HEK293T (cell line): ENCODE data around the gene DPH7.
"Not testable (repeated sequence)": the region's sequence is repeated elsewhere in the genome, so short reads cannot be mapped to it uniquely, and the experiment has no call there.

Experiments
- BHLHE40 ChIP-seq: fragments of 450-650 bp; IDR thresholded peaks from 2 replicates; pipeline ENCODE4 v1.6.1; 2016; ENCODE audit warnings: mild to moderate bottlenecking, moderate library complexity, borderline replicate concordance
- FOXA1 ChIP-seq: fragments of 450-650 bp; IDR thresholded peaks from 2 replicates; pipeline ENCODE4 v1.6.1; 2016; ENCODE audit warnings: mild to moderate bottlenecking
- FOXM1 ChIP-seq: fragments of 450-650 bp; IDR thresholded peaks from 2 replicates; pipeline ENCODE4 v1.6.1; 2017; ENCODE audit warnings: mild to moderate bottlenecking, borderline replicate concordance
- L3MBTL2 ChIP-seq: fragments of 450-650 bp; conservative IDR thresholded peaks from 2 replicates; pipeline ENCODE4 v1.6.1; 2016; ENCODE audit warnings: mild to moderate bottlenecking
- SP1 ChIP-seq: fragments of 450-650 bp; IDR thresholded peaks from 2 replicates; pipeline ENCODE4 v1.6.1; 2017
- TARDBP ChIP-seq: fragments of 450-650 bp; IDR thresholded peaks from 2 replicates; pipeline ENCODE4 v1.6.1; 2016
- ZNF384 ChIP-seq: fragments of 450-650 bp; IDR thresholded peaks from 2 replicates; pipeline ENCODE4 v1.6.1; 2016

DNA sequence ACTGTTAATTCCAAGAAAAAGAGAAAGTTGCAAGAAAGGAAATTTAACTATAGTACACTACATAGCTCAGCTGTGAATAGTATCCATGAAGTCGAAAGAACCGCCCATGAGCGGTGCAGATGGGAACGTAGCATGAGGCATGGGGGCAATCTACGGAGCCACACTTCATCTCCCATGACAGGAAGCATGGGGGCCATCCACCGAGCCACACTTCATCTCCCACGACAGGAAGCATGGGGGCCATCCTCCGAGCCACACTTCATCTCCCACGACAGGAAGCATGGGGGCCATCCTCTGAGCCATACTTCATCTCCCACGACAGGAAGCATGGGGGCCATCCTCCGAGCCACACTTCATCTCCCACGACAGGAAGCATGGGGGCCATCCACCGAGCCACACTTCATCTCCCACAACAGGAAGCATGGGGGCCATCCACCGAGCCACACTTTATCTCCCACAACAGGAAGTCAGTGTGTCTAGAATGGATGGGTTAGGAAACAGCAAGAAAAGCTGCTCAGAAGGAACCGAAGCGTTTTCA, 42.1 kb downstream of the DPH7 start:
- not testable (repeated sequence) for TF ChIP-seq FOXM1, ZNF384, TARDBP, SP1, FOXA1, L3MBTL2, BHLHE40
